Neural crest cell (in vitro differentiated cells): ENCODE data around the gene ZNF365. TPM values are rescaled to one million over a fixed set of nuclear protein-coding genes. Genes with fewer than 3 reads are reported as not detected.

Source experiments
- DNase-seq: peaks from one replicate; pipeline ENCODE4 v3.0.0; 2021; ENCODE audit warnings: low read depth, mixed read lengths, low spot score
- H3K27ac Mint-ChIP-seq: one replicate; pipeline ENCODE4 v1.8.0; 2021; ENCODE audit warnings: mild to moderate bottlenecking, mixed read lengths; ENCODE audit not compliant: unreplicated experiment
- H3K27me3 Mint-ChIP-seq: 2 replicates; pipeline ENCODE4 v1.8.0; 2021; ENCODE audit warnings: low read depth, mild to moderate bottlenecking, mixed read lengths
- H3K36me3 Mint-ChIP-seq: 2 replicates; pipeline ENCODE4 v1.8.0; 2021; ENCODE audit warnings: low read depth, mild to moderate bottlenecking, mixed read lengths
- H3K4me1 Mint-ChIP-seq: 2 replicates; pipeline ENCODE4 v1.8.0; 2021; ENCODE audit warnings: mixed read lengths
- H3K4me3 Mint-ChIP-seq: one replicate; pipeline ENCODE4 v1.8.0; 2021; ENCODE audit warnings: mild to moderate bottlenecking, mixed read lengths
- H3K9me3 Mint-ChIP-seq: 2 replicates; pipeline ENCODE4 v1.8.0; 2021; ENCODE audit warnings: mixed read lengths
- total RNA-seq: library from RNA; stranded (reverse); gene quantifications from 2 replicates; pipeline ENCODE4 v1.2.1, GENCODE V29; 2021
- TF ChIP-seq, protein P1 (sequence below): fragments of 200-600 bp; sonication (generic); conservative IDR thresholded peaks from 2 replicates; pipeline ENCODE4 v1.5.0; 2021; ENCODE audit warnings: antibody characterized with exemption, mild to moderate bottlenecking

ZNF365 gene
- total RNA-seq, 1 donor from 2014 or later = 1.0 TPM

DNA sequence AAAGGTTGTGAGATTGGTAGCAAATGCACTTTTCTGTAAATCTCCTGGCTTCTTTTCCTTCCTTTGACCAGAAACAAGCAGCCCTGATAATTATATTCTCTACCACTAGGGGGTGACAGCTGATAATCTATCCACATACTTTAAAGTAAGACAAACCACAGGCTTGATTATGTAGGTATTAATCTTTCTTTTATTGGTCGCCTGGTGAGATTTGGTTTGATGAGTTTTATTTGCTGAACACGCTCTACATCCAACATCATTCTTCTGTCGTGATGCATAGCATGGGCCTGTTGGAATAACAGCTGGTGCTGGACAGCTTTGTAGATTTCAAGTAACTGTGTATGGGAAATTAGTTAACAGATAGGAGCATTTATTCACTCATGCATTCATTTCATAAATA lies 63.5 kb downstream of the ZNF365 start:
- TF ChIP-seq, protein P1, sequence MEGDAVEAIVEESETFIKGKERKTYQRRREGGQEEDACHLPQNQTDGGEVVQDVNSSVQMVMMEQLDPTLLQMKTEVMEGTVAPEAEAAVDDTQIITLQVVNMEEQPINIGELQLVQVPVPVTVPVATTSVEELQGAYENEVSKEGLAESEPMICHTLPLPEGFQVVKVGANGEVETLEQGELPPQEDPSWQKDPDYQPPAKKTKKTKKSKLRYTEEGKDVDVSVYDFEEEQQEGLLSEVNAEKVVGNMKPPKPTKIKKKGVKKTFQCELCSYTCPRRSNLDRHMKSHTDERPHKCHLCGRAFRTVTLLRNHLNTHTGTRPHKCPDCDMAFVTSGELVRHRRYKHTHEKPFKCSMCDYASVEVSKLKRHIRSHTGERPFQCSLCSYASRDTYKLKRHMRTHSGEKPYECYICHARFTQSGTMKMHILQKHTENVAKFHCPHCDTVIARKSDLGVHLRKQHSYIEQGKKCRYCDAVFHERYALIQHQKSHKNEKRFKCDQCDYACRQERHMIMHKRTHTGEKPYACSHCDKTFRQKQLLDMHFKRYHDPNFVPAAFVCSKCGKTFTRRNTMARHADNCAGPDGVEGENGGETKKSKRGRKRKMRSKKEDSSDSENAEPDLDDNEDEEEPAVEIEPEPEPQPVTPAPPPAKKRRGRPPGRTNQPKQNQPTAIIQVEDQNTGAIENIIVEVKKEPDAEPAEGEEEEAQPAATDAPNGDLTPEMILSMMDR = peak; percentile 84
- peak; percentile 26 for DNase-seq
- H3K27ac Mint-ChIP-seq = no peak overlapping the region
- H3K4me1 Mint-ChIP-seq = peaks cover 7% of the 10 kb centered on the region
- H3K36me3 Mint-ChIP-seq = no peaks in the 10 kb centered on the region
- H3K9me3 Mint-ChIP-seq = peaks cover 3% of the 10 kb centered on the region
- H3K27me3 Mint-ChIP-seq = peaks cover 2% of the 10 kb centered on the region
- no peak overlapping the region for H3K4me3 Mint-ChIP-seq

GRCh38 chr10:62442006-62442405 lies 67.8 kb downstream of the ZNF365 start:
- H3K27me3 Mint-ChIP-seq = no peaks in the 10 kb centered on the region
- no peaks in the 10 kb centered on the region for H3K36me3 Mint-ChIP-seq
- no peak for DNase-seq
- H3K27ac Mint-ChIP-seq = no peak overlapping the region
- H3K4me1 Mint-ChIP-seq = peaks cover 20% of the 10 kb centered on the region
- no peak overlapping the region for H3K4me3 Mint-ChIP-seq
- H3K9me3 Mint-ChIP-seq = peaks cover 6% of the 10 kb centered on the region
- TF ChIP-seq, protein P1 = no peak

- TF ChIP-seq, protein P1 = no peak
- DNase-seq = no peak
Measured at GRCh38 chr10:62442894-62443669, 68.9 kb downstream of the ZNF365 start.

DNA sequence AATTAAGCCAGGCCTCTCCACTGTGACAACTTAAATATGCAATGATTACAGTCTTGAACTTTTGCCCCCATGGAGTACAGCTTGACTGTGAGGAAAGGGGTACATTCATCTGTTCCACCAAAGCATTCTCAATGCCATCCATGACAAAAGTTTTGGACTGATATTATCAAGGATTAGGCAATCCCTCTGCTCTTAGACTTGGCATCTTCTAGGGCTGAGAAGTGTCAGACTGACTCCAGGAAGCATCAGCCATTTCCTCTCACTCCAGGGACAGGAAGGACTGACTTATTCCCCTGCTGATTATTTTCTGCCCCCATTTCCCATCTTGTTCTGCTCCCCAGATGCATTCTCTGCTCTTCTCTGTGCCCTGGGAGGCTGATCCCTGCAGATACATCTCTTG lies 69.7 kb downstream of the ZNF365 start:
- Mint-ChIP-seq H3K4me3 (no peak overlapping the region), H3K36me3 (no peaks in the 10 kb centered on the region)

More at GRCh38 chr10:62442894-62443669, 68.9 kb downstream of the ZNF365 start:
- peaks cover 20% of the 10 kb centered on the region for H3K4me1 Mint-ChIP-seq
- H3K4me3 Mint-ChIP-seq = no peak overlapping the region
- H3K27ac Mint-ChIP-seq = no peak overlapping the region
- H3K27me3 Mint-ChIP-seq = no peaks in the 10 kb centered on the region
- H3K9me3 Mint-ChIP-seq = peaks cover 6% of the 10 kb centered on the region
- no peaks in the 10 kb centered on the region for H3K36me3 Mint-ChIP-seq

DNA sequence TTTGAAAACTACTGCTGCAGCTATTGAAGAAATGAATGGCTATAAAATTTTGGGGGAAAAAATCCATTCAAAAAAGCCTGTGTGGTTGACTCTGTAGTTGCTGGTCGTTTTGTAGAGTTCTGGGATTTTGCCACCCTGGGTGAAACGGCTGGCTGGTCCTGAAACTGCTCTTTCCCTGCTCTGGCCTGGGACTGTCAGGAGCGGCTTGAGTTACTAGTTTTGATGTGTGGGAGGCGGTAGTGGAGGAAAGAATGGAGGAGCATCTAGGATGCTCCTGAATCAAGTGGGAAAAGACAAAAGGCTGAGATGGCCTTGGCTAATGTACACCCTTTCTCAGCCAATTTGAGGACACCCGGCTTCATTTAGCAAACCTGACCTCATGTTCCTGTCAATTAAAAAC lies 72.5 kb downstream of the ZNF365 start:
- Mint-ChIP-seq H3K9me3 (peaks cover 3% of the 10 kb centered on the region), H3K4me1 (peaks cover 20% of the 10 kb centered on the region), H3K27me3 (no peaks in the 10 kb centered on the region), H3K36me3 (no peaks in the 10 kb centered on the region), H3K27ac (no peak overlapping the region), H3K4me3 (no peak overlapping the region)
- DNase-seq = no peak
- TF ChIP-seq, protein P1 = no peak

More for the DNA sequence above, 69.7 kb downstream of the ZNF365 start:
- Mint-ChIP-seq H3K27ac (peak overlapping the region; percentile 29), H3K9me3 (peaks cover 6% of the 10 kb centered on the region), H3K4me1 (peaks cover 20% of the 10 kb centered on the region), H3K27me3 (no peaks in the 10 kb centered on the region)
- DNase-seq = no peak
- TF ChIP-seq, protein P1 = no peak
